ENCODE results near the gene RYR2.

RYR2 gene

GRCh38 chr1:237429252-237429651 lies 387.3 kb downstream of the RYR2 start:
- no peak for DNase-seq (ENCODE audit: low read depth in 3 of 3, low spot score in 1 of 3)

DNA sequence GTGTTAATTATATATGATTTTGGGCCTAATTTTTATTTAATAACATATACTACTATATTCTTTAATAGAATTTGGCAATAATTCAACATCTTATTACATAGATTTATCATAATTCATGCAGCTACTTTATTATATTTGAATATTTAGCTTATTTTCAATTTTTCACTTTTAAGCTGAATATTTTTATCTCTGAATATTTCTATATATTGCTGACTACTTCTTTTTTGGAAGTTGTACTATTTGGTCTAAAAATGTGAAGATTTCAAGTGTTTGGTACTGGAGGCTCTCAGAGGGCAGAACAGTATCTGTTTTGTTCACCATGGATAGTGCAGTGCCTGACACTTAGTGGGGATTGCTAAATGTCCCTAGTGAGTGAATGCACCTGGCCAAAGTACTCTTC lies 389.5 kb downstream of the RYR2 start:
- no peak for DNase-seq (ENCODE audit: low read depth in 3 of 3, low spot score in 1 of 3)

- no peak for DNase-seq (ENCODE audit: low read depth in 3 of 3, low spot score in 1 of 3)
Measured at GRCh38 chr1:237440346-237440745, 398.4 kb downstream of the RYR2 start.

DNA sequence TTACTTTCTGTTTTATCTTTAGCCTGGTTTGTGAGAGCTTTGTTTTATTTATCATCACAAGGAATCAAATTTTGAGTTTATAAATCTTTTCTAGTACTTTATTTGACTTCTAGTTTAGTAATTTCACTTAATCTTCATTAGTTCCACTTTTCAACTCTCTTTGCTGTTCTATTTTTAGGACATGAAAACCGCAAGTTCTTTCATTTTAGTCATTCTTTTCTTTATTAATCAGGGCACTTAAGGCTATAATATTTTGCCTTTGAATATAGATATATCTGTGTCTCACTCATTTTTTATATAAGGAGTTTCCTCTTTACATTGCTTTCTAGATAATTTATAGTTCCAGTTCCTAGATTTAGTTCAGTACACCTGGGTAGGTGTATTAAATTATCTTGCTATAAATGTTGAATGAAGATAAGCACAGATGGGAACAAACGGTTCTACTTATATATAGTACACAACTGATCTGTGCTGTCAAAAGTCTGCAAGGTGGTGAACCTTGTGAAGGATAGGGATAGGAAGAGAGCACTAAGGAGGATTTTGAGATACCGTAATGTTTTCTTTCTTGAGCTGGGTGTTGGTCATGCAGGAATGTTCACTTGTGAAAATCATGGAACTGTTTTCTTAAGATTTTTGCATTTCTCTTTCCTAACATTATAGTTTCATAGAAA lies 402.3 kb downstream of the RYR2 start:
- no peak for DNase-seq (ENCODE audit: low read depth in 3 of 3, low spot score in 1 of 3)

DNA sequence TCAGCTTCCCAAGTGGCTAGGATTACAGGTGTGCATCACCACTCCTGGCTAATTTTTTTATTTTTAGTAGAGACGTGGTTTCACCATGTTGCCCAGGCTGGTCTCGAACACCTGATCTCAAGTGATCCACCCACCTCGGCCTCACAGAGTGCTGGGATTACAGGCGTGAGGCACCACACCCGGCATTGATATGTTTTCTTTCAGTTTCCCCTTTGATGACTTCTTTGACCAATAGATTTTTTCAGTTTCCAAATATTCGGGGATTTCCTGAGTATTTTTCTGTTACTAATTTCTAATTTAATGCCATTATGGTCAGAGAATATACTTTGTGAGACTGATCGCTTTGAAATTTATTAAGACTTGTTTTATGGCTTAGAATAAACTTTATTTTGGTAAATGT lies 406.1 kb downstream of the RYR2 start:
- DNase-seq (ENCODE audit: low read depth in 3 of 3, low spot score in 1 of 3): no peak

- DNase-seq (ENCODE audit: low read depth in 3 of 3, low spot score in 1 of 3): no peak
Measured at GRCh38 chr1:237457573-237457972, 415.6 kb downstream of the RYR2 start.

GRCh38 chr1:237467320-237467719 lies 425.3 kb downstream of the RYR2 start:
- DNase-seq (ENCODE audit: low read depth in 3 of 3, low spot score in 1 of 3): no peak

- no peak for DNase-seq (ENCODE audit: low read depth in 3 of 3, low spot score in 1 of 3)
Measured at GRCh38 chr1:237470712-237471338, 428.8 kb downstream of the RYR2 start.

DNA sequence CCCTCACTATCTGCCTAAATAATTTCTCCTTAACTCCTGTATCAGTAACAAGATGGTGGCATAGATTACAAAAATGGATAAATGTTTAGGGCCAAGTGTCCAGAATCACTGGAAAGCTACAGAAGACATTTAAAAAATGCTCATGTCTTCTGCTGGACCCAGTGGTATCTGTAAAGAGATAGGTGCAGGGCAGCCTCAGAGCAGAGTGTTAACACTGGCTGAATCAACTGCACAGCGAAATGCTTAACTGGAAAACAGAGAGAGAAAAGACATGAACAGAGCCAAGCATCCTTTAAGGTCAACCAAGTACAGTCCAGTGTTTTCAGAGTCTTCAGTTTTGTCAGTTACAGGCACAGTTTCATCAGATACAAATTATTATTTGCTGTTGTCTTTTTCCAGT lies 429.4 kb downstream of the RYR2 start:
- no peak for DNase-seq (ENCODE audit: low read depth in 3 of 3, low spot score in 1 of 3)

DNA sequence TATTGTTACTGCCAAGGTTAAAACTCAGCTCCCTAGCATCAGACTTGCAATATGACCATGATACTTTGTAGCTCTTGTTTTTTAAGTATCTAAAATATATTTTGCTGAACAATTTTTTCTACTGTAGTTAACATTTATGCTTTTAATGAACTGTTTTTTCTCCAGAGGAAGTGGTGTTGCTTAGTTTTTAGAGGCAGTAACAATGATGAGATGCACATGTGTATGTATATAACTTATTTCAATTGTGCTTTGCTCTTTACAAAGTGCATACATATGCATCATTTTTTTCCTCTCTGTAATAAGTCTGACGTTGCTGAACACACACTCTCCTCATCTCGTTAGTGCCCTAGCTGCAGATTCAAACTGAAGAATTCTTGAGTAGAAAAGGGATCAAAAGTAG lies 430.0 kb downstream of the RYR2 start:
- no peak for DNase-seq (ENCODE audit: low read depth in 3 of 3, low spot score in 1 of 3)

GRCh38 chr1:237473854-237474253 lies 431.9 kb downstream of the RYR2 start:
- no peak for DNase-seq (ENCODE audit: low read depth in 3 of 3, low spot score in 1 of 3)

DNA sequence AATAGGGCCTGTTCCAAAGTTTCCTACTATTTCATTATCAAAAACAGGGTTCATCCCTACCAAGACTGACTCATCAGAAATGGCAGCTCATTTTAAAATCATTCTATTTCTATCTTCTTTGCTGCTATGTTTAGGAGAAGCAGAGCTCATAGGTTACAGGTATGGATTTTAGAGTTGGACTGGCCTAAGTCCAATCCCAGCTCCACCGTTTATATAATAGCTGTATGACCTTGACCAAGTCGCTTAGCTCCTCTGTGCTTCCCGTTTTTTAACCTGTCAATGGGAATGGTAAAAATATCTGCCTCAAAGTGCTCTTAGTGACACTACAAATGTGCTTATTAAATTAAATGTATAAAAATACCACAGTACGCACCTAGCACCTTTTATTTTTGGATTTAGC lies 436.1 kb downstream of the RYR2 start:
- DNase-seq (ENCODE audit: low read depth in 3 of 3, low spot score in 1 of 3): no peak

DNA sequence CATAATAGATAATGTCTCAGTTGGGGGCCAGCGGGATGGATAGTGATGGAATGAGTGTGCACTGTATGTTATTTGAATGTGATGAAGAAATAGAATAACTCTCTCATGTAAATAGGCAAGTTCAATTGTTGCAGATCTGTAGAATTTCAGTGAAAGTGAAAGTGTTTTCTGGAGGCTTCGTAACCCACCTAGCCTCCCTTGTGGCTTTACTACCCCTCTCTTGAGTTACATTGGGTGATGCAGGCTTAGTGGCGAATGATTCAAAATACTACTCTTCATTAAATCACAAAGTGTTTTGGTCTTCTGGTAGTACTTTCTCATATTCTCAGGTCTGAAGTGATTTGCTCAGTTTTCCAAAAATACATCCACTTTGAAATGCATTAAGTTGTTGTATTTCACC lies 436.9 kb downstream of the RYR2 start:
- no peak for DNase-seq (ENCODE audit: low read depth in 3 of 3, low spot score in 1 of 3)

DNA sequence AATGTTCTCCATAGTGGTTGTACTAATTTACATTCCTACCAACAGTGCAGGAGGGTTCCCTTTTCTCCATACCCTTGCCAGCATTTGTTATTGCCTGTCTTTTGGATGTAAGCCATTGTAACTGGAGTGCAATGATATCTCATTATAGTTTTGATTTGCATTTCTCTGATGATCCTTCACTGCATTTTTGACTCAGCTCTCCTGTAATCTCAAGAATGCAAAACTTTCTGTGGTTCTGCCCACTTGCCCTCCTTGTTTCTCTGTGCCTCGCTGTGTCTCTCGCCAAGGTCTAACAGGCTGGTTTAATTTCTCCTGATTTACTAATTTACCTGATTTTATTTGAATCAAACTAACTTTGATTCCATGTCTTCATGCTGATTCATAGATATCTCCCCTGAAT lies 440.8 kb downstream of the RYR2 start:
- no peak for DNase-seq (ENCODE audit: low read depth in 3 of 3, low spot score in 1 of 3)

- no peak for DNase-seq (ENCODE audit: low read depth in 3 of 3, low spot score in 1 of 3)
Measured at GRCh38 chr1:237492359-237492758, 450.4 kb downstream of the RYR2 start.

DNA sequence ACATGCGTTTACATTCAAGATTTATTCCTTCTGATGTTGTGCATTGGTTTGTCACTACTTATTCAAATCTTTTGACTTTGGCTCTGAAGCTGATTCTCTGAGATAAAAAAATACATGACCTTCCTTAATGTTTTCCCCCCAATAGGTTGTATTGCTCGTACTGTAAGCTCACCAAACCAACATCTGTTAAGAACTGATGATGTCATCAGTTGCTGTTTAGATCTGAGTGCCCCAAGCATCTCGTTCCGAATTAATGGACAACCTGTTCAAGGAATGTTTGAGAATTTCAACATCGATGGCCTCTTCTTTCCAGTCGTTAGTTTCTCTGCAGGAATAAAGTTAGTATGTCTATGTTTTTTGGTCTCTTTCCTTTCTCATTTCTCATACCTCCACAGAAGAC lies 458.6 kb downstream of the RYR2 start:
- no peak for DNase-seq (ENCODE audit: low read depth in 3 of 3, low spot score in 1 of 3)

DNA sequence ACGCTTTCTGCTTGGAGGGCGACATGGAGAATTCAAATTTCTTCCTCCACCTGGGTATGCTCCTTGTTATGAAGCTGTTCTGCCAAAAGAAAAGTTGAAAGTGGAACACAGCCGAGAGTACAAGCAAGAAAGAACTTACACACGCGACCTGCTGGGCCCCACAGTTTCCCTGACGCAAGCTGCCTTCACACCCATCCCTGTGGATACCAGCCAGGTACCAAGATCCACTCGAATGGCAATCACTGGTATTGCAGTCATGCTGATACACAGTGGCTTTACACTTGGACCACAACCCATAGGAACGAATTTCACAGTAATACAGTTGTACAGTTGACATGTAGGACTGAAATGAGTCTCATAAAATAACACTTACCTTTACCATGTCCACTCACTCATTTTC lies 461.3 kb downstream of the RYR2 start:
- no peak for DNase-seq (ENCODE audit: low read depth in 3 of 3, low spot score in 1 of 3)

- no peak for DNase-seq (ENCODE audit: low read depth in 3 of 3, low spot score in 1 of 3)
Measured at GRCh38 chr1:237507005-237507404, 465.0 kb downstream of the RYR2 start.

DNA sequence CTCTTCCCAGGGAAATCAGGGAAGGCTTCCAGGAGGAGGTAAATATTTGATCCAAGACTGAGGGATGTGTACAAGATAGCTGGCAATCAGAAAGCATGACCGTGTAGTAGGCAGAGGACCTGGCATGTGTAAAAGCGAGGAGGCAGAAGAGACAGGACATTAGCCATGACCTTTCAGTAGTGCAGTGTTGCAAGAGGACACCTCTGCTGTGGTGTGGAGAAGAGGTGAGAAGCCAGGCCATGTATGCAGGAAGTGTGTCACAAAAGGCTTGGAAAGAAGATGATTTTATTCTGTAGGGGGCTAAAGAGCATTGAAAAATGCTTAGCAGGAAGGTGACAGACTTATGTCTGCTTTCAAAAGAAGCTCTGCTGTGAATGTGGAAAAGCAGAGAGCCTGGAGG lies 467.8 kb downstream of the RYR2 start:
- no peak for DNase-seq (ENCODE audit: low read depth in 3 of 3, low spot score in 1 of 3)

DNA sequence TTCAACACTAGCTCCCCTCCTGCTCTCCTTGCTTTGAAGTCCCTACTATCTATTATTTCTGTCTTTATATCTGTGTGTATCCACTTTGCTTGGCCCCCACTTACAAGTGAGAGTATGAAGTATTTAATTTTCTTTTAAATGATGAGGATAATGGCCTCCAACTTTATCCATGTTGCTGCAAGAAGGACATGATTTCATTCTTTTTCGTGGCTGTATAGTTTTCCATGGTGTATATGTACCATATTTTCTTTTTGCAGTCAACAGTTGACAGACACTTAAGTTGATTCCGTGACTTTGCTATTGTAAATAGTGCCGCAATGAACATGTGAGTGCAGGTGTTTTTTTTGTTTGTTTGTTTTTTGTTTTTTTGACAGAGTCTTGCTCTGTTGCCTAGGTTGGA lies 483.1 kb downstream of the RYR2 start:
- DNase-seq (ENCODE audit: low read depth in 3 of 3, low spot score in 1 of 3): no peak

DNA sequence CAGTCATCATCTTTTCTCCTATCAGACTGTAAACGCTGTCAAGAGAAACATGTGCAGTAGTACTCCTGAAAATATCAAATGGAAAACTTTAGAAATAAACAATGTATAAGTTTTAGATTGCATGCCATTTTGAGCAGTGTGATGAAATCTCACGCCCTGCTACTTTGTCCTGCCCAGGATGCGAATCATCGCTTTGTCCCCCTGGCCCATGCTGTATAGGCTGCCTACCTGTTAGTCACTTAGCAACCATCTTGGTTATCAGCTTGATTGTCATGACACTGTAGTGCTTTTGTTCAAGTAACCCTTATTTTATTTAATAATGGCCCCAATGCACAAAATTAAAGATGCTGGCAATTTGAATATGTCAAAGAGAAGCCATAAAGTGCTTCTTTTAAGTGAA lies 485.8 kb downstream of the RYR2 start:
- no peak for DNase-seq (ENCODE audit: low read depth in 3 of 3, low spot score in 1 of 3)

GRCh38 chr1:237528545-237528944 lies 486.6 kb downstream of the RYR2 start:
- no peak for DNase-seq (ENCODE audit: low read depth in 3 of 3, low spot score in 1 of 3)

DNA sequence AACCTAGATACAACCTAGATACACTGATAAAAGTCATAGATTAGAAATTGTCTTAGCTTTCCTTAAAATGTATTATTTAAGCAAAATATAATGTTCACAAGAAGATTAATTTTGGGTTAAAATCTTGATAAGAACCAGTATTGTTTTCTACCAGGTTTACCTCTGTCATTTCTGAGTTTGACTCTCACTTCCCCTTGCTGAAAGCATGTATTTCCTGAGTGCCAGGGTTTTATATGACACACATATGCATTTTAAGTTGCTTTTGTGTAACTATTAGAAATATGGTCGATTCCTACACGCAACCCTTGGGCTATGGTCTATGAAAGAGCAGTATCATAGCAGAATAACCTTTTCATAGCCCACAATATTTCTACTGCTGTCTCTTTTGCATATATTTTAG lies 497.1 kb downstream of the RYR2 start:
- no peak for DNase-seq (ENCODE audit: low read depth in 3 of 3, low spot score in 1 of 3)

All from stimulated activated CD4-positive, alpha-beta T cell treated with anti-CD3 and anti-CD28 coated beads, TNF-alpha, amount 100 ng/mL, for 1 hour (primary cell).